Natural killer cell treated with Interleukin-12 subunit alpha and Interleukin-12 subunit beta and Interleukin-15 and Interleukin-18, amount 100 ng/mL, for 72 hours (primary cell): Measurements from ENCODE around the gene MRPL50. TPM values are rescaled to one million over a fixed set of nuclear protein-coding genes. Genes with fewer than 3 reads are reported as not detected.
A peak's percentile ranks its signal among the peaks of the same experiment; 100 is the strongest.

Experiments
- ATAC-seq, 2 donors: fragments of 150-1000 bp; cut with Tn5 transposase in 1 of 2; sonication (Bioruptor Pico), chemical (Tn5 transposase) in 1 of 2; 2 replicates each; pipeline ENCODE4 v1.10.0; 2021
- DNase-seq: peaks from one replicate; pipeline ENCODE4 v3.0.0; 2022; ENCODE audit warnings: low spot score
- H3K27ac Mint-ChIP-seq, 2 donors: 1 replicate in 1 of 2; 2 replicates in 1 of 2; pipeline ENCODE4 v1.8.0; 2022; ENCODE audit warnings: mixed read lengths in 2 of 2, mild to moderate bottlenecking in 1 of 2, moderate library complexity in 1 of 2
- H3K27me3 Mint-ChIP-seq, 2 donors: 1 replicate in 1 of 2; 2 replicates in 1 of 2; pipeline ENCODE4 v1.8.0; 2022; ENCODE audit warnings: mixed read lengths in 2 of 2
- H3K36me3 Mint-ChIP-seq: one replicate; pipeline ENCODE4 v1.8.0; 2022; ENCODE audit warnings: mixed read lengths
- H3K4me1 Mint-ChIP-seq, 2 donors: 1 replicate in 1 of 2; 2 replicates in 1 of 2; pipeline ENCODE4 v1.8.0; 2022; ENCODE audit warnings: low read depth in 2 of 2, mixed read lengths in 2 of 2, mild to moderate bottlenecking in 1 of 2
- H3K4me3 Mint-ChIP-seq: one replicate; pipeline ENCODE4 v1.8.0; 2022; ENCODE audit warnings: mixed read lengths
- H3K9me3 Mint-ChIP-seq: 2 replicates; pipeline ENCODE4 v1.8.0; 2022; ENCODE audit warnings: mixed read lengths
- total RNA-seq, 2 donors: library from RNA; stranded (reverse); gene quantifications; one replicate each; pipeline ENCODE4 v1.2.3, GENCODE V29; 2022

Gene MRPL50
- 10 to 100 TPM in 1 of 2 donors, 1 to 10 TPM in 1; 9.1 to 10.5 TPM for total RNA-seq

- Mint-ChIP-seq H3K27me3 (no peaks in the 10 kb centered on the region), H3K36me3 (peaks cover 48% of the 10 kb centered on the region), H3K4me3 (peak within 1 kb of the TSS; percentile 94), H3K27ac (peak within 1 kb of the TSS; percentile 87 to 96), H3K4me1 (peaks cover 46 to 62% of the 10 kb centered on the region in 2 donors), H3K9me3 (no peaks in the 10 kb centered on the region)
- DNase-seq (peak; percentile 96), ATAC-seq (peak; percentile 99)
These were observed at the start of gene MRPL50, which contains the start of gene ZNF189 for GRCh38 chr9:101398068-101398929. MRPL50 (minus strand) TSS chr9:101398618; CDS start chr9:101398592, 26 bp downstream. ZNF189 (plus strand) TSS chr9:101398851; CDS start chr9:101399157, 306 bp downstream.

- H3K4me3 Mint-ChIP-seq, result no peak overlapping the region
- peaks cover under 1% of the 10 kb centered on the region for H3K9me3 Mint-ChIP-seq
- peaks cover 39 to 70% of the 10 kb centered on the region in 2 donors for H3K27me3 Mint-ChIP-seq
- ATAC-seq, result no peak
- no peak for DNase-seq
- H3K27ac Mint-ChIP-seq, result no peak overlapping the region
- no peaks in the 10 kb centered on the region for H3K36me3 Mint-ChIP-seq
- H3K4me1 Mint-ChIP-seq, result peaks cover 10% of the 10 kb centered on the region in 2 donors
These were observed 48.3 kb upstream of the MRPL50 start for GRCh38 chr9:101446732-101447131.

- Mint-ChIP-seq H3K27ac (no peak overlapping the region), H3K4me3 (peak overlapping the region; percentile 9), H3K27me3 (peaks cover 33 to 59% of the 10 kb centered on the region in 2 donors), H3K36me3 (no peaks in the 10 kb centered on the region), H3K9me3 (no peaks in the 10 kb centered on the region), H3K4me1 (peaks cover 10% of the 10 kb centered on the region in 2 donors)
- no peak for ATAC-seq
- no peak for DNase-seq
These were observed 47.1 kb upstream of the MRPL50 start for GRCh38 chr9:101445353-101446029.

- no peak for DNase-seq
- no peak overlapping the region for H3K27ac Mint-ChIP-seq
- peaks cover 27 to 51% of the 10 kb centered on the region in 2 donors for H3K27me3 Mint-ChIP-seq
- H3K4me1 Mint-ChIP-seq, result peaks cover 5% of the 10 kb centered on the region in 2 donors
- no peaks in the 10 kb centered on the region for H3K36me3 Mint-ChIP-seq
- no peak overlapping the region for H3K4me3 Mint-ChIP-seq
- no peaks in the 10 kb centered on the region for H3K9me3 Mint-ChIP-seq
- ATAC-seq, result no peak
These were observed 45.0 kb upstream of the MRPL50 start for GRCh38 chr9:101443364-101443771.

- no peak overlapping the region for H3K27ac Mint-ChIP-seq
These were observed 44.3 kb upstream of the MRPL50 start for GRCh38 chr9:101442736-101443135.

GRCh38 chr9:101442318-101442717 is 43.9 kb upstream of the MRPL50 start:
- Mint-ChIP-seq H3K9me3 (no peaks in the 10 kb centered on the region), H3K27me3 (peaks cover 27 to 49% of the 10 kb centered on the region in 2 donors), H3K27ac (no peak overlapping the region), H3K4me3 (no peak overlapping the region), H3K4me1 (peaks cover 4% of the 10 kb centered on the region in 2 donors), H3K36me3 (no peaks in the 10 kb centered on the region)
- no peak for ATAC-seq
- no peak for DNase-seq

More at GRCh38 chr9:101442736-101443135, 44.3 kb upstream of the MRPL50 start:
- ATAC-seq (no peak), DNase-seq (no peak)
- Mint-ChIP-seq H3K4me1 (peaks cover 4% of the 10 kb centered on the region in 2 donors), H3K9me3 (no peaks in the 10 kb centered on the region), H3K4me3 (no peak overlapping the region), H3K36me3 (no peaks in the 10 kb centered on the region), H3K27me3 (peaks cover 27 to 49% of the 10 kb centered on the region in 2 donors)

GRCh38 chr9:101440714-101441230 is 42.4 kb upstream of the MRPL50 start:
- peaks cover 21 to 51% of the 10 kb centered on the region in 2 donors for H3K27me3 Mint-ChIP-seq

GRCh38 chr9:101438523-101438922 is 40.1 kb upstream of the MRPL50 start:
- H3K4me3 Mint-ChIP-seq, result no peak overlapping the region
- H3K9me3 Mint-ChIP-seq, result no peaks in the 10 kb centered on the region
- H3K27me3 Mint-ChIP-seq, result peaks cover 21 to 47% of the 10 kb centered on the region in 2 donors

More at GRCh38 chr9:101440714-101441230, 42.4 kb upstream of the MRPL50 start:
- Mint-ChIP-seq H3K9me3 (no peaks in the 10 kb centered on the region), H3K4me3 (no peak overlapping the region), H3K27ac (no peak overlapping the region), H3K4me1 (peaks cover 4% of the 10 kb centered on the region in 2 donors), H3K36me3 (no peaks in the 10 kb centered on the region)
- no peak for ATAC-seq
- DNase-seq, result no peak

GRCh38 chr9:101437806-101438232 is 39.4 kb upstream of the MRPL50 start:
- Mint-ChIP-seq H3K36me3 (no peaks in the 10 kb centered on the region), H3K9me3 (no peaks in the 10 kb centered on the region), H3K4me3 (no peak overlapping the region), H3K27ac (no peak overlapping the region), H3K4me1 (no peaks in the 10 kb centered on the region), H3K27me3 (peaks cover 18 to 40% of the 10 kb centered on the region in 2 donors)
- ATAC-seq, result no peak
- no peak for DNase-seq

More at GRCh38 chr9:101438523-101438922, 40.1 kb upstream of the MRPL50 start:
- H3K4me1 Mint-ChIP-seq, result no peaks in the 10 kb centered on the region
- H3K36me3 Mint-ChIP-seq, result no peaks in the 10 kb centered on the region
- H3K27ac Mint-ChIP-seq, result no peak overlapping the region
- no peak for DNase-seq
- no peak for ATAC-seq

- H3K27me3 Mint-ChIP-seq, result peaks cover 19 to 38% of the 10 kb centered on the region in 2 donors
- ATAC-seq (no peak), DNase-seq (no peak)
- no peaks in the 10 kb centered on the region for H3K36me3 Mint-ChIP-seq
- no peaks in the 10 kb centered on the region for H3K4me1 Mint-ChIP-seq
- no peak within 1 kb of the TSS for H3K4me3 Mint-ChIP-seq
- H3K27ac Mint-ChIP-seq, result no peak within 1 kb of the TSS
- no peaks in the 10 kb centered on the region for H3K9me3 Mint-ChIP-seq
These were observed 37.2 kb upstream of the MRPL50 start, which contains the start of gene ALDOB for GRCh38 chr9:101435601-101436079. ALDOB (minus strand) TSS chr9:101435774; CDS start chr9:101430887, 4,887 bp downstream.

- no peaks in the 10 kb centered on the region for H3K4me1 Mint-ChIP-seq
- no peaks in the 10 kb centered on the region for H3K36me3 Mint-ChIP-seq
- no peak overlapping the region for H3K27ac Mint-ChIP-seq
- H3K4me3 Mint-ChIP-seq, result no peak overlapping the region
- no peaks in the 10 kb centered on the region for H3K9me3 Mint-ChIP-seq
- no peak for ATAC-seq
- no peak for DNase-seq
- peaks cover 17 to 34% of the 10 kb centered on the region in 2 donors for H3K27me3 Mint-ChIP-seq
These were observed 36.6 kb upstream of the MRPL50 start for GRCh38 chr9:101434998-101435397.

- no peak for ATAC-seq
- peaks cover 2% of the 10 kb centered on the region for H3K9me3 Mint-ChIP-seq
- H3K27me3 Mint-ChIP-seq, result peaks cover 19 to 37% of the 10 kb centered on the region in 2 donors
- DNase-seq, result no peak
- no peak overlapping the region for H3K27ac Mint-ChIP-seq
- H3K4me3 Mint-ChIP-seq, result no peak overlapping the region
- H3K36me3 Mint-ChIP-seq, result no peaks in the 10 kb centered on the region
- H3K4me1 Mint-ChIP-seq, result no peaks in the 10 kb centered on the region
These were observed 34.8 kb upstream of the MRPL50 start for GRCh38 chr9:101433229-101433628.

- Mint-ChIP-seq H3K36me3 (no peaks in the 10 kb centered on the region), H3K4me1 (no peaks in the 10 kb centered on the region), H3K27me3 (peaks cover 22 to 40% of the 10 kb centered on the region in 2 donors), H3K27ac (no peak overlapping the region), H3K4me3 (no peak overlapping the region), H3K9me3 (peaks cover 2% of the 10 kb centered on the region)
- DNase-seq, result no peak
- no peak for ATAC-seq
These were observed 34.3 kb upstream of the MRPL50 start for GRCh38 chr9:101432740-101433139.
